HL-60 (cell line): ENCODE results near the gene PRKD1.

ENCODE experiments used
- DNase-seq, 2 experiments: peaks; one replicate each; pipeline ENCODE4 v3.0.0-alpha.2; 2010 to 2020; ENCODE audit warnings: low read depth in 1 of 2, low spot score in 1 of 2
- H3K27ac ChIP-seq: fragments of 250-450 bp; sonication (Bioruptor Pico); replicated peaks from 2 replicates; pipeline ENCODE4 v1.5.1; 2020; ENCODE audit warnings: mild to moderate bottlenecking, moderate library complexity
- H3K27me3 ChIP-seq: fragments of 250-450 bp; sonication (Bioruptor Pico); 2 replicates; pipeline ENCODE4 v1.5.1; 2021; ENCODE audit warnings: mild to moderate bottlenecking, moderate library complexity; ENCODE audit not compliant: insufficient read depth, poor library complexity, severe bottlenecking
- H3K4me3 ChIP-seq: replicated peaks from 2 replicates; pipeline ENCODE4 v1.5.1; 2011; ENCODE audit warnings: mild to moderate bottlenecking, control low read depth, low read length; ENCODE audit not compliant: insufficient read depth
- CTCF ChIP-seq: IDR thresholded peaks from one replicate; pipeline ENCODE4 v1.5.1; 2011; ENCODE audit warnings: low read length, control low read depth, inconsistent platforms; ENCODE audit not compliant: insufficient read depth
- GABPA ChIP-seq: IDR thresholded peaks from 2 replicates; pipeline ENCODE4 v1.6.1; 2012; ENCODE audit warnings: low read depth
- POLR2AphosphoS5 ChIP-seq: IDR thresholded peaks from 2 replicates; pipeline ENCODE4 v1.6.1; 2012; ENCODE audit warnings: low read depth
- REST ChIP-seq: IDR thresholded peaks from 2 replicates; pipeline ENCODE4 v1.6.1; 2012; ENCODE audit warnings: low read depth; ENCODE audit not compliant: insufficient replicate concordance
- SPI1 ChIP-seq: IDR thresholded peaks from 2 replicates; pipeline ENCODE4 v1.6.1; 2012; ENCODE audit warnings: low read depth, mild to moderate bottlenecking, borderline replicate concordance

The PRKD1 gene

GRCh38 chr14:29911810-29912209, 15.8 kb downstream of the PRKD1 start:
- TF ChIP-seq POLR2AphosphoS5 (no peak), REST (no peak), CTCF (no peak), GABPA (no peak), SPI1 (no peak)
- Histone ChIP-seq H3K27me3 (no peaks in the 10 kb centered on the region), H3K4me3 (no peak overlapping the region), H3K27ac (no peak overlapping the region)
- no peak for DNase-seq

DNA sequence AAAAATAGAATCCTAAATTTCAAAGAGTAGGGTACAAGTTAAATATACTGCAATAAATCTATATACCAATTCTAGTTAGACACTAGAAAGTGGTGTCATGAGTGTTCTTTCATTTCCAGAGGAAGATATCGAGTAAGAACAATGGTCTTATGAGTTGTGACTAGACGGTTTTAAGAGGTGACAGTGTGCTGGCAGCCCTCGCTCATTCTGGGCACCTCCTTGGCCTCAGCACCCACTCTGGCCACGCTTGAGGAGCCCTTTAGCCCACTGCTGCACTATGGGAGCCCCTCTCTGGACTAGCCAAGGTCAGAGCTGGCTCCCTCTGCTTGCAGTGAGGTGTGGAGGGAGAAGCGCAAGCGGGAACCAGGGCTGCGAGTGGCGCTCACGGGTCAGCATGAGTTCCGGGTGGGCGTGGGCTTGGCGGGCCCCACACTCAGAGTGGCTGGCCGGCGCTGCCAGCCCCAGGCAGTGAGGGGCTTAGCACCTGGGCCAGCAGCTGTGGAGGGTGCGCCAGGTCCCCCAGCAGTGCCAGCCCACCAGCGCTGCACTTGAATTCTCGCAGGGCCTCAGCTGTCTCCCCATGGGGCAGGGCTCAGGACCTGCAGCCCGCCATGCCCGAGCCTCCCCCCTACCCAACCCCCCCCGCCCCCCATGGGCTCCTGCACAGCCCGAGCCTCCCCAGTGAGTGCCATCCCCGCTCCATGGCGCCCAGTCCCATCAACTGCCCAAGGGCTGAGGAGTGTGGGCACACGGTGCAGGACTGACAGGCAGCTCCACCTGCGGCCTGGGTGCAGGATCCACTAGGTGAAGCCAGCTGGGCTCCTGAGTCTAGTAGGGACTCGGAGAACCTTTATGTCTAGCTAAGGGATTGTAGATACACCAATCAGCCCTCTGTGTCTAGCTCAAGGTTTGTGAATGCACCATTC, 18.7 kb downstream of the PRKD1 start:
- Histone ChIP-seq H3K27me3 (no peaks in the 10 kb centered on the region), H3K4me3 (no peak overlapping the region), H3K27ac (no peak overlapping the region)
- TF ChIP-seq POLR2AphosphoS5: no peak
- no peak for TF ChIP-seq REST
- DNase-seq: no peak

GRCh38 chr14:29906256-29906870, 21.3 kb downstream of the PRKD1 start:
- TF ChIP-seq SPI1: no peak
- TF ChIP-seq POLR2AphosphoS5: no peak
- no peak for TF ChIP-seq CTCF
- TF ChIP-seq REST: no peak
- TF ChIP-seq GABPA: no peak
- H3K27me3 ChIP-seq: no peaks in the 10 kb centered on the region
- DNase-seq: no peak
- no peak overlapping the region for H3K4me3 ChIP-seq
- H3K27ac ChIP-seq: no peak overlapping the region
